22Rv1 (cell line): ENCODE data around the gene ANP32B.

Source experiments
- CTCF ChIP-seq: fragments of 450-650 bp; IDR thresholded peaks from 2 replicates; pipeline ENCODE4 v1.5.1; 2017; ENCODE audit warnings: mild to moderate bottlenecking
- ZFX ChIP-seq: fragments of 450-650 bp; IDR thresholded peaks from 2 replicates; pipeline ENCODE4 v1.6.1; 2017; ENCODE audit warnings: antibody characterized with exemption, borderline replicate concordance

DNA sequence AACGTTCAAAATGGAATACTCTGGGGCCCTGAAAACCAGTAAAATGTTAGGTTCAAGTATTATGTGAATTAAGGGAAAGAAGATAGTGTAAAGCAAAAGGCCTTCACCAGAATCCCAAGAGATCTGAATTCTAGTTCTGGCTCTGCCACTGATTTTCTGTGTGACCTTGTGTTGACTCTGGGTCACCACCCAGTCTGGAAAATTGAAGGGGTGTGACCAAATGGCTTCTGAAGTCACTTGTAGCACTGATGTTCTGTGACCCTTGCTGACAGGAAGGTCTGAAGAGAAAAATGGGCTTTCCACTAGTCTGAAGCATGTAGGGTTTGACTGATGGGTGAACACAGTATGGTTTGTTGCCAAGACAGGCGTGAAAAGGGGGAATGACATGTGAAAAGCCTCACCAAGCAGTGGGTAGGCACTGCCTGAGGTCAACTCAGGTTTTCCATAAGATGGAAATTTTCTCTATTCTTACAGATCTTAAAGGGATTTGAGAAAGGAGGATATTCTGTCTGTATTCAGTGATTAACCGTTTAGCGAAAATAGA lies 33.1 kb downstream of the ANP32B start:
- TF ChIP-seq CTCF = no peak
- TF ChIP-seq ZFX = no peak
